Measurements from ENCODE around the gene MKNK1.

Gene MKNK1

GRCh38 chr1:46637444-46638083, 33.5 kb upstream of the MKNK1 start (continued):
- no peak for TF ChIP-seq ZFP3 (CRISPR knock-in tag; IDR thresholded peaks at IDR 0.05)

GRCh38 chr1:46635205-46635604, 31.1 kb upstream of the MKNK1 start:
- TF ChIP-seq BACH2 (CRISPR knock-in tag; IDR thresholded peaks at IDR 0.05; ENCODE audit: borderline replicate concordance) (no peak), TOX (CRISPR knock-in tag; IDR thresholded peaks at IDR 0.05; ENCODE audit: borderline replicate concordance) (no peak), ISL1 (CRISPR knock-in tag; IDR thresholded peaks at IDR 0.05) (no peak), RARB (CRISPR knock-in tag; IDR thresholded peaks at IDR 0.05) (no peak), OSR1 (CRISPR knock-in tag; IDR thresholded peaks at IDR 0.05) (no peak), ZFP3 (CRISPR knock-in tag; IDR thresholded peaks at IDR 0.05) (no peak), ARNTL (CRISPR knock-in tag; IDR thresholded peaks at IDR 0.05; ENCODE audit: borderline replicate concordance, low read depth) (no peak), ESRRG (CRISPR knock-in tag; IDR thresholded peaks at IDR 0.05) (no peak), CSRNP3 (CRISPR knock-in tag; IDR thresholded peaks at IDR 0.05) (no peak), PPARA (CRISPR knock-in tag; IDR thresholded peaks at IDR 0.05; ENCODE audit: borderline replicate concordance) (no peak), ZNF8 (CRISPR knock-in tag; IDR thresholded peaks at IDR 0.05) (no peak)
- ATAC-seq = no peak

GRCh38 chr1:46630719-46631118, 26.7 kb upstream of the MKNK1 start:
- TF ChIP-seq RARB (CRISPR knock-in tag; IDR thresholded peaks at IDR 0.05) (no peak), BACH2 (CRISPR knock-in tag; IDR thresholded peaks at IDR 0.05; ENCODE audit: borderline replicate concordance) (no peak), CSRNP3 (CRISPR knock-in tag; IDR thresholded peaks at IDR 0.05) (no peak), ISL1 (CRISPR knock-in tag; IDR thresholded peaks at IDR 0.05) (no peak), SNAI2 (CRISPR knock-in tag; IDR thresholded peaks at IDR 0.05) (no peak), ZFP3 (CRISPR knock-in tag; IDR thresholded peaks at IDR 0.05) (no peak), ZNF565 (CRISPR knock-in tag; conservative IDR thresholded peaks at IDR 0.05; ENCODE audit: low read depth) (no peak), ARNTL (CRISPR knock-in tag; IDR thresholded peaks at IDR 0.05; ENCODE audit: borderline replicate concordance, low read depth) (no peak), ZNF8 (CRISPR knock-in tag; IDR thresholded peaks at IDR 0.05) (no peak), ZFP30 (CRISPR knock-in tag; IDR thresholded peaks at IDR 0.05) (no peak), ZC3H10 (CRISPR knock-in tag; IDR thresholded peaks at IDR 0.05) (no peak), TCF4 (CRISPR knock-in tag; IDR thresholded peaks at IDR 0.05; ENCODE audit: borderline replicate concordance) (no peak), OSR1 (CRISPR knock-in tag; IDR thresholded peaks at IDR 0.05) (no peak)
- TF ChIP-seq, protein P1, sequence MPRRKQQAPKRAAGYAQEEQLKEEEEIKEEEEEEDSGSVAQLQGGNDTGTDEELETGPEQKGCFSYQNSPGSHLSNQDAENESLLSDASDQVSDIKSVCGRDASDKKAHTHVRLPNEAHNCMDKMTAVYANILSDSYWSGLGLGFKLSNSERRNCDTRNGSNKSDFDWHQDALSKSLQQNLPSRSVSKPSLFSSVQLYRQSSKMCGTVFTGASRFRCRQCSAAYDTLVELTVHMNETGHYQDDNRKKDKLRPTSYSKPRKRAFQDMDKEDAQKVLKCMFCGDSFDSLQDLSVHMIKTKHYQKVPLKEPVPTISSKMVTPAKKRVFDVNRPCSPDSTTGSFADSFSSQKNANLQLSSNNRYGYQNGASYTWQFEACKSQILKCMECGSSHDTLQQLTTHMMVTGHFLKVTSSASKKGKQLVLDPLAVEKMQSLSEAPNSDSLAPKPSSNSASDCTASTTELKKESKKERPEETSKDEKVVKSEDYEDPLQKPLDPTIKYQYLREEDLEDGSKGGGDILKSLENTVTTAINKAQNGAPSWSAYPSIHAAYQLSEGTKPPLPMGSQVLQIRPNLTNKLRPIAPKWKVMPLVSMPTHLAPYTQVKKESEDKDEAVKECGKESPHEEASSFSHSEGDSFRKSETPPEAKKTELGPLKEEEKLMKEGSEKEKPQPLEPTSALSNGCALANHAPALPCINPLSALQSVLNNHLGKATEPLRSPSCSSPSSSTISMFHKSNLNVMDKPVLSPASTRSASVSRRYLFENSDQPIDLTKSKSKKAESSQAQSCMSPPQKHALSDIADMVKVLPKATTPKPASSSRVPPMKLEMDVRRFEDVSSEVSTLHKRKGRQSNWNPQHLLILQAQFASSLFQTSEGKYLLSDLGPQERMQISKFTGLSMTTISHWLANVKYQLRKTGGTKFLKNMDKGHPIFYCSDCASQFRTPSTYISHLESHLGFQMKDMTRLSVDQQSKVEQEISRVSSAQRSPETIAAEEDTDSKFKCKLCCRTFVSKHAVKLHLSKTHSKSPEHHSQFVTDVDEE (CRISPR knock-in tag; IDR thresholded peaks at IDR 0.05) = no peak
- TF ChIP-seq, protein P2, sequence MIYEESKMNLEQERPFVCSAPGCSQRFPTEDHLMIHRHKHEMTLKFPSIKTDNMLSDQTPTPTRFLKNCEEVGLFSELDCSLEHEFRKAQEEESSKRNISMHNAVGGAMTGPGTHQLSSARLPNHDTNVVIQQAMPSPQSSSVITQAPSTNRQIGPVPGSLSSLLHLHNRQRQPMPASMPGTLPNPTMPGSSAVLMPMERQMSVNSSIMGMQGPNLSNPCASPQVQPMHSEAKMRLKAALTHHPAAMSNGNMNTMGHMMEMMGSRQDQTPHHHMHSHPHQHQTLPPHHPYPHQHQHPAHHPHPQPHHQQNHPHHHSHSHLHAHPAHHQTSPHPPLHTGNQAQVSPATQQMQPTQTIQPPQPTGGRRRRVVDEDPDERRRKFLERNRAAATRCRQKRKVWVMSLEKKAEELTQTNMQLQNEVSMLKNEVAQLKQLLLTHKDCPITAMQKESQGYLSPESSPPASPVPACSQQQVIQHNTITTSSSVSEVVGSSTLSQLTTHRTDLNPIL (CRISPR knock-in tag; IDR thresholded peaks at IDR 0.05; ENCODE audit: low read depth) = no peak
- no peak for ATAC-seq

- TF ChIP-seq ZC3H10 (CRISPR knock-in tag; IDR thresholded peaks at IDR 0.05) = no peak
- no peak for TF ChIP-seq BACH2 (CRISPR knock-in tag; IDR thresholded peaks at IDR 0.05; ENCODE audit: borderline replicate concordance)
- TF ChIP-seq, protein P2 (CRISPR knock-in tag; IDR thresholded peaks at IDR 0.05; ENCODE audit: low read depth) = no peak
- no peak for TF ChIP-seq OSR1 (CRISPR knock-in tag; IDR thresholded peaks at IDR 0.05)
- TF ChIP-seq TOX (CRISPR knock-in tag; IDR thresholded peaks at IDR 0.05; ENCODE audit: borderline replicate concordance) = no peak
- TF ChIP-seq PPARA (CRISPR knock-in tag; IDR thresholded peaks at IDR 0.05; ENCODE audit: borderline replicate concordance) = no peak
- no peak for TF ChIP-seq ARNTL (CRISPR knock-in tag; IDR thresholded peaks at IDR 0.05; ENCODE audit: borderline replicate concordance, low read depth)
- no peak for TF ChIP-seq TCF4 (CRISPR knock-in tag; IDR thresholded peaks at IDR 0.05; ENCODE audit: borderline replicate concordance)
- no peak for TF ChIP-seq ZNF565 (CRISPR knock-in tag; conservative IDR thresholded peaks at IDR 0.05; ENCODE audit: low read depth)
- TF ChIP-seq CSDC2 (CRISPR knock-in tag; IDR thresholded peaks at IDR 0.05) = no peak
- TF ChIP-seq, protein P3, sequence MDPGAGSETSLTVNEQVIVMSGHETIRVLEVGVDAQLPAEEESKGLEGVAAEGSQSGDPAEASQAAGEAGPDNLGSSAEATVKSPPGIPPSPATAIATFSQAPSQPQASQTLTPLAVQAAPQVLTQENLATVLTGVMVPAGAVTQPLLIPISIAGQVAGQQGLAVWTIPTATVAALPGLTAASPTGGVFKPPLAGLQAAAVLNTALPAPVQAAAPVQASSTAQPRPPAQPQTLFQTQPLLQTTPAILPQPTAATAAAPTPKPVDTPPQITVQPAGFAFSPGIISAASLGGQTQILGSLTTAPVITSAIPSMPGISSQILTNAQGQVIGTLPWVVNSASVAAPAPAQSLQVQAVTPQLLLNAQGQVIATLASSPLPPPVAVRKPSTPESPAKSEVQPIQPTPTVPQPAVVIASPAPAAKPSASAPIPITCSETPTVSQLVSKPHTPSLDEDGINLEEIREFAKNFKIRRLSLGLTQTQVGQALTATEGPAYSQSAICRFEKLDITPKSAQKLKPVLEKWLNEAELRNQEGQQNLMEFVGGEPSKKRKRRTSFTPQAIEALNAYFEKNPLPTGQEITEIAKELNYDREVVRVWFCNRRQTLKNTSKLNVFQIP (CRISPR knock-in tag; IDR thresholded peaks at IDR 0.05; ENCODE audit: borderline replicate concordance, low read depth) = no peak
- TF ChIP-seq ZFP3 (CRISPR knock-in tag; IDR thresholded peaks at IDR 0.05) = no peak
- ATAC-seq = no peak
These were observed 19.9 kb upstream of the MKNK1 start for GRCh38 chr1:46623743-46624644.
